GM19025 (cell line): ENCODE data around the gene SERPINC1.
"Not testable (repeated sequence)": the region's sequence is repeated elsewhere in the genome, so short reads cannot be mapped to it uniquely, and the experiment has no call there.

Source experiments
- ATAC-seq: cut with Tn5 transposase; IDR thresholded peaks from one replicate; pipeline ENCODE4 v1.9.1; 2021; ENCODE audit warnings: mild to moderate bottlenecking, low read depth, moderate library complexity; ENCODE audit not compliant: unreplicated experiment

SERPINC1 gene

DNA sequence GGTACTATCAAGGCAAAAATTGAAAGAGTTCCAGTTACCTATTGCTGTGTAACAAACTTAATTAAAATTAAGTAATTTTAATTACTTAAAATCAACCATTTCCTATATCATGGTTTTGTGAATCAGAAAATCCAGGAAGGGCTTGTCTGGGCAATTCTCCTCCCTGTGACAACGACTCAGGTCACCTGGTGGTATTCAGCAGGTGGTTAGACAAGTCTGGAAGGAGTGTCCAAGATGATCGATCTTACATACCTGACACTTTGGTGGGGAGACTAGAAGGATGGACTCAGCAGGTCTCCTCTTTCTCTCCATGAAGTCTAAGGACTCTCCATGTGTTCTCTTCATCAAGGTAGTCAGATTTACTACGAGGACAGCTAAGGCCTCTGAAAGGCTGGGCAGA, 22.9 kb downstream of the SERPINC1 start:
- ATAC-seq, result no peak

DNA sequence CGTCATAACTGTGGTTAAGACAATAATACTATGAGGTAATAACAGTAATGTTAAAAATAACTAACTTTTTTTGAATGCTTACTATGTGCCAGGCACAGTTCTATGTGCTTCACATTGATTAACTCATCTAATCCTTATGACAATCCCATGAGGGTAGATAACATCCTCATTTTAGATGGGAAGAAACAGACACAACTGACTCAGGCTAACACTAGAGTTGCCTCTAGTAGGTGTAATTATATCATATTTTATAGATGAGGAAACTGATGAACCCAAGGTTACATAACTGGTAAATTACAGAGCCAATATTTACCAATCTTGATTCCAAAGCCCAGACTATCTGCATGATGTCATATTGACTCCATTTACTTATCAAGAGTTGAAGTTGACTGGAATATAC, 23.5 kb downstream of the SERPINC1 start:
- no peak for ATAC-seq

DNA sequence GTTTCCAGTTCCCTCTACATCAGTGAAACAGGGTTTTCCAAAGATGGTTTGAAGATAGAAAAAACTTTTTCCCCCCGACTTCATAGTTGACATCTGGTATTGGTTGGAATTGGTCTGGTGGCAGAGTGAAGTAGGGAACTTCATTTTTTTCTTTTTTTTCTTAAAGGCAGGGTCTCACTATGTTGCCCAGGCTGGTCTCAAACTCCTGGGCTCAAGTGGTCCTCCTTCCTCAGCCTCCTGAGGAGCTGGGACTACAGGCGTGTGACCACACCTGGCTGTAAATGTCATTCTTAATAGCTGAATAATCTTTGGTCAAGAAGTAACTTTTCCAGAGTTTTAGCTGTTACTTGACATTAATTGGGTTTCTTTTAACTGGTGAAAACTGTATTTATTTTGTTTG, 27.2 kb downstream of the SERPINC1 start:
- no peak for ATAC-seq

DNA sequence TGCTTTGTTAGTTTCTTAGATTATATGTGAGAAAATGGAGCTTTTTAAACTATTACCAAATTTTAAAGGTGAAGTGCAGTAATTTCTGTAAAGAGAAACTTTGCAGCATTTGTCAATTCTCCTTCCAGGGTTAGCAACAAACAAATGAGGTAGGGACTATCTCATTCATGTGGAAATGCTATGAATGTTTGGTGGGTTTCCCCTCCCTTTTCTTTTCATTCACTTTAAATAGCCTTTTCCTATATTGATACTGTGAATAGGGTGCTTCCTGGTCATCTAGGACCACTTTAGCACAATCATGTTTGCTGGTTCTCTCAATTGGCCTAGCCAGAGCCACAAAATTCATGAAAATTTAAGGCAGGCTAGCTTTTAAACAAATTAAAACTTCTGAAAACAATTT, 28.4 kb downstream of the SERPINC1 start:
- no peak for ATAC-seq

DNA sequence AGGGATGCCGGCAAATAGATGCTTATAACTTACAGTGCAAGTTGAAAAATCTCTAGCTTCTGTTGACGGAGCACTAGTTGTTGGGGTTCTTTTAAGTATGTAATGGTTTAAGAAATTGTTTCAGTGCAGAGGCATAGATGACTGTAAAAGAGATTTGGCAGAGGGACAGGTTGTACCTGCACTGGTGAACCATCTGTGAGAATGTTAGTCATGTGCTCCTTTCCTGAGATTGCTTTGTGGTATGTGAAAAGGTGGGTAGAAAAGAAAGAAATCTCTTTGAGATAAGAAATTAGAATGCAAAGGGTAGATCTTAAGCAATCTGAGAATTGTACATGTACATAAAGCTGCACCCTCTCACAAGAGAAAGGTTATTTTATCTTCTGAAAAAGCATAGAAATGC, 29.5 kb downstream of the SERPINC1 start:
- ATAC-seq, result no peak

DNA sequence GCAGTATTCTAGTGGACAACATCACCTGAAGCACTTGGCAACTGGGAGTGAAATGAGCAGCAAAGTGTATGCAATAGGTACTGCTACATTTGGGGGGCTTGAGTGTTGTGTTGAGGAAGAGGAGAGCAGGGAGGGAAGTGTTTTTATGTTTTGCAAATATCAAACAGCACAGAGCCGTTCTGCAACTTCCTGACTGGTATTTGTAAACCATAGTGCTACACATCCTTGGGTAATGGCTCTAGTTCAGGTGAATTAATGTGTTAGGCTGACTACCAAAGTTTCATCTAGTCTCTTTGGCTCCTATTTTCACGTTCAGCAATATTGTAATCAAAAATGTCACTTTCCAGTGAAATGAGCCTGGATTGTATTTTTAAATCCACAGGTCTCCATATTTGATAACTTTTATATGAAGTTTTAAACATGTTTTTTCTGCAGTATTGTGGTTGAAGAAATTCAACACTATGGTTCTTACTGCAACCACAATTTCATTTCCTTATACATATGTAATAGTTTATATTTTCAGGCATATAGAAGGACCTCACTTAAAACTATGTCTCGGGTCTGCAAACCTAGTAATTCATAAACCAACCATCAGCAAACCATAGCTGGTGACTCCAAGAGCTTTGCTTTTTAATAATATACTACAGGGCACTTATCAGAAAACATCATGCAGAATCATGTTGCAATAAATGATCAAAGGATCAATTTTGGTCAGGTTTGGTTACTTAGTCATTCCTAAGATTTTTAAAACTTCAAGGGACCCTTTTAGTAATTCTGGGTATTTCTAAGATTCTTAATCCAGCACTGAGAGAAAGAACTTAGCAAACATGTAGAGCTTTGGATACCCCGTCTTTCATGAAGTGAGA, 30.1 kb downstream of the SERPINC1 start:
- no peak for ATAC-seq

DNA sequence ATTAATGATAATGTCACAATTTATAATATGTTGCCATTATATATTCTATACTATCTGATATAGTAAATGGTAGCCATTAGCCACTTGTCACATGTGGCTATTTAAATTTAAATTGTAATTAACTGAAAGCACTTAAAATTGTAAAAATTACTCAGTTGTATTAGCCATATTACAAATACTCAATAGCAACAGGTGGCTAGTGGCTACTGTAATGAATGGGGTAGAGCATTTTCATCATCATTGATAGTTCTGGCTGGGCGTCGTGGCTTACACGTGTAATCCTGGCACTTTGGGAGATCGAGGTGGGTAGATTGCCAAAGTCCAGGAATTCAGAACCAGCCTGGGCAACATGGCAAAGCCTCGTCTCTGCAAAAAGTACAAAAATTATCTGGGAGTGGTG, 32.4 kb downstream of the SERPINC1 start:
- no peak for ATAC-seq

DNA sequence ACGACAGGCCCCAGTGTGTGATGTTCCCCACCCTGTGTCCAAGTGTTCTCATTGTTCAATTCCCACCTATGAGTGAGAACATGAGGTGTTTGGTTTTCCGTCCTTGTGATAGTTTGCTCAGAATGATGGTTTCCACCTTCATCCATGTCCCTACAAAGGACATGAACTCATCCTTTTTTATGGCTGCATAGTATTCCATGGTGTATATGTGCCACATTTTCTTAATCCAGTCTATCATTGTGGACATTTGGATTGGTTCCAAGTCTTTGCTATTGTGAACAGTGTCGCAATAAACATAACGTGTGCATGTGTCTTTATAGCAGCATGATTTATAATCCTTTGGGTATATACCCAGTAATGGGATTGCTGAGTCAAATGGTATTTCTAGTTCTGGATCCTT, 36.0 kb downstream of the SERPINC1 start:
- ATAC-seq, result not testable (repeated sequence)

DNA sequence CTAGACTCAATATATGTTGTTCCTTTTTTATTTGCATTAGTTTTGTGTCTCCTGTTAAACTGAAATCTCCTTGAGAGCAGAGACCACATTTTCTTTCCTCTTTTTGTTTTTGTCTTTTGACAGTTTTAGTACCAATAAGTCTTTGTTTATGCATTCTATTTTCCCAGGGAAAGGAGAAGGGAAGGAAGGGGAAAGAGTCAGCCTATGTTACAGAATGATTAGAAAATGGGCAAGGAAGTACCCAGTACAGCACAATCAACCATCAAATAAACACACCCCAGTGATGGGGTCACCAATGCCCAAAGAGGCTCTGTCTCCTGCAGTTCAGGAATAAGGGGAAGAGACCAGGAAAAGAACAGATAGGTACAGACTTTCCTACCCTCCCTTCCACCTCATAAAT, 38.9 kb downstream of the SERPINC1 start:
- no peak for ATAC-seq

DNA sequence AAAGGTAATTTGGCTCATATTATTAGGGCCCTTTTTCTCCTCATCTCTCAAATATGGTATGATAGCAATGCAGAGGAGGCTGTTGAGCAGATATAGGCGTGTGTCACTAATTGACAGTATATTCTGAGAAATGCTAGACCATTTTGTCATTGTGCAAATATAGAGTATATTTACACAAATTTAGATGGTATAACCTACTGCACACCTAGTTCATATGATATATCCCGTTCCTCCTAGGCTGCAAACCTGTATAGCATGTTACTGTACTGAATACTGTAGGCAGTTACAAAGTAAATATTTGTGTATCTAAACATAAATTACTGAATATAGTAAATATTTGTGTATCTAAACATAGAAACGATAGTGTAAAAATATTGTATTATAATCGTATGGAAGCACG, 40.4 kb downstream of the SERPINC1 start:
- no peak for ATAC-seq

DNA sequence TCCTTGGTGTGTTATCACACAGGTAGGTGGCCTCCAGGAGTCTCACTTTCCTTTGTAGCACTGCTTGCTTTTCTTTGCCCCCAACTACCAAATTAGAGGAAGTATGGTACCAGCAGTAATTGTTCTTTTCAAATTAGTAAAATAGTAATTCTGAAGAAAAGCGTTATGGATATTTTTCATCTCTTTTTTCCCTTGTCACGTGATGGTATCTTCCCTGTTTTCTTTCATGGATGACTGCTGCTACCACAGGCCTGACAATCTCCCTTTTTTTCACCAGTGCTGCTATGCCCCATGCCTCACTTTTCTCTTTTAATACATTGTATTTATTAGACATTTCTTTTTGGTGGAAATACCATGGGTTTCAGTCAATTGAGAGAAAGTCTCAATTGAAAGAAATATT, 45.6 kb downstream of the SERPINC1 start:
- no peak for ATAC-seq

DNA sequence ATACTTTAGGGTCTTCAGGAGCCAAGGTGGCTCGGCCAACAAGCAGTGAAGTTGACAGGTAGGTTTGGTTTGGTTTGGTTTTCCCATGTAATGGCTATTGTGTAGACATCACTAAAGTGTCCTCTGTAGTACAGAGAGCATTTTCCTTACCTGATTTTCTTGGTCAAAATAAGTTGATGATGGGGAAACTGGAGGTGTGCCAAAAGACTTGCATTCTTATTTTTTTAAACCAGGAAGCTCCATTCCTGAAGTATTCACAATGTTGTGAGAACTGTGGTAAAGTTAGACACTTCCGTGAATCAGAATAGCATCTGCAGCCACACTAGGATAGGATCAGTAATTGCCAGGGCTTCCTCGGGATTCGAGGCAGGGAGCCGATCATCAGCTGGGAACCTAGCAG, 46.0 kb downstream of the SERPINC1 start:
- ATAC-seq, result no peak

DNA sequence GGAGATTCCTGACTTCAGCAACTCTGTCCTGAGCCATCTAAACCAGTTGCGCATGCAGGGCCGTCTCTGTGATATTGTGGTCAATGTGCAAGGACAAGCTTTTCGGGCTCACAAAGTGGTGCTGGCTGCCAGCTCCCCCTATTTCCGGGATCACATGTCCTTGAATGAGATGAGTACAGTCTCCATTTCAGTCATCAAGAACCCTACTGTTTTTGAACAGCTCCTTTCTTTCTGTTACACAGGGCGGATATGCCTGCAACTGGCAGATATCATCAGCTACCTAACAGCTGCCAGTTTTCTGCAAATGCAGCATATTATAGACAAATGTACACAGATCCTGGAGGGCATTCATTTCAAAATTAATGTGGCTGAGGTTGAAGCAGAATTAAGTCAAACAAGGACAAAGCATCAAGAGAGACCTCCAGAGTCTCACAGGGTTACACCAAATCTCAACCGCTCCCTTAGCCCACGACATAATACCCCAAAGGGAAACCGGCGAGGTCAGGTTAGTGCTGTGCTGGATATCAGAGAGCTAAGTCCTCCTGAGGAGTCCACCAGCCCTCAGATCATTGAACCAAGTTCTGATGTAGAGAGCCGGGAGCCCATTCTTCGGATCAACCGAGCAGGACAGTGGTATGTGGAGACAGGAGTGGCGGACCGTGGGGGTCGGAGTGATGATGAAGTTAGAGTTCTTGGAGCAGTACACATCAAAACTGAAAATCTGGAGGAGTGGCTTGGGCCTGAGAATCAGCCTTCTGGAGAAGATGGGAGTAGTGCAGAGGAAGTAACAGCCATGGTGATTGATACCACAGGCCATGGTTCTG, 46.7 kb downstream of the SERPINC1 start:
- no peak for ATAC-seq

DNA sequence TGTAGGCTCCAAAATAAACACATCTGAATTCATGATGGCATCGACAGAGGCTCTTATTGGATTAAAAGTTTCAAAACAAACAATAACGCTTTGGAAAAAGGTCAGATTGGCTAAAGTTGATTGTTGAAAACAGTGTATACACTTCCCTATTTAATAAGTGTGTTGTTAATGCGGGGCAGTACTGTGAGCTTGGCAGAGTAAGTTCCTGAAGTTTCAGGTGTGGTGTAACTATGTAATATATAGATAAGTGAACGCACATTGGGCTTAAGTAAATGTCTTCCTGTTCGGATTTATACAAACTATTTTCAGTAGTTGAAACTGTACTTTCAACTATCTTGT, 48.1 kb downstream of the SERPINC1 start:
- ATAC-seq, result no peak

DNA sequence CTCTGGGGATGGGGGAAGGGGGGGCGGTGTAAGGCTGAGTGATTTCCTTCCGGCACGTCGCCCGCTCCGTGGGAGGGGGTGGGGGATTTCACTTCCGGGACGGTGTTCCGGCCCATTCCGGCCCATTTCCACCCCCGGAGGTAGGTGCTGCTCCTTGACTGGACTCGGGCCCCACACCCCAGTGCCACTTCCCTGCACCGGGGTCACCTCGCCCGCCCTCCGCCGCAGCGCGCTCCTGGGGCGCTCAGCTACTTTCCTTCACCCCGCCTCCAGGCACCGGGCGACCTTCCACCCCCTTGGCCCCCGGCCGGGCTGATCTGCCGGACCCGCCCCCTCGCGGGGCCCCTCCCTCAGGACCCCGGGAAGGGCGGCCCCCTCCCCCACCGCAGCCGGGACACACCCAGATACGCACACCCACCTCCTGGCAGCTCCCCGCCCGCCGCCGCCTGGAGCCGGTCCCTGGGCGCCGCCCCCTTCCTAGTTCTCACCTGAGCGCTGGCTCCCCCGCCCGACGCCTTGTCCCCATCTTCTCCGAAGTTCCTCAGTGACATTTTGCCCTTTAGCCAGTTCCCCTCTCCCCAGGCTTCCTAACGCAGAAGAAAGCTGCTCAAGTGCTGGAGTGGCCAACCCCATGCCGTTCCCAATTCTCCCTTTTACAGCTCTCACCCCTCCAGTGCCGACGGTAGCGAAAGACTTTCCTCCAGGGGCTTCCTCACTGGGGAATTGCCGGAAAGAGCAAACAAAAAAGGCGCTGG, 48.7 kb downstream of the SERPINC1 start, which contains the start of gene ZBTB37:
Gene ZBTB37 (plus strand): TSS at position 115 of the 755 bp plus-strand sequence. CDS start 1,846 bp downstream, outside the sequence.
- peak; percentile 52 for ATAC-seq

DNA sequence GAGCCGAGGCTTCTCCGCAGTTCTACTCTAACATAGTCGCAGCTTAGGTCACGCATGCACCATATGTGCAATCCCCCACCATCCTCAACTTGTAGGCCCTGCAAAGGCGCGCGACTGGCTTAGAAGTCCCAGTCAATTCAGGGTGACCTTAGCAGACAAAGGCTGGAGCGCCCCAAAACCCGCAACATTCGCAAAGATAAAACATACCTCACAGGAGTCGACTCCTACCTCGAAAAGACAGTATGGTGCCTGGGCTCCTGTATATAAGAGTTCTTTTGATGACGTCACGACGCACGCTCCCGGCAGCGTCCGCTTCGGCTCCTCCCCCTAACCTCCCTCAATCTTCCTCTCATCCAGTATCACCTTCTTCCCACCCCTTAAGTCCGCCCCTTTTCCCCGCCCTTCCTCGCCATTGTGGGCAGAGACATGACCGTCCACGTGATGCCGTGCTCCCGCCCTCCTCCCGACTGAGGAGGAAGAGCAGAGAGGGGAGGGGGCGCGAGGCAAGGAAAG, 49.3 kb downstream of the SERPINC1 start, which contains the start of gene GAS5:
Gene GAS5 (minus strand): TSS at position 237 of the 513 bp plus-strand sequence.
- ATAC-seq, result peak; percentile 61

DNA sequence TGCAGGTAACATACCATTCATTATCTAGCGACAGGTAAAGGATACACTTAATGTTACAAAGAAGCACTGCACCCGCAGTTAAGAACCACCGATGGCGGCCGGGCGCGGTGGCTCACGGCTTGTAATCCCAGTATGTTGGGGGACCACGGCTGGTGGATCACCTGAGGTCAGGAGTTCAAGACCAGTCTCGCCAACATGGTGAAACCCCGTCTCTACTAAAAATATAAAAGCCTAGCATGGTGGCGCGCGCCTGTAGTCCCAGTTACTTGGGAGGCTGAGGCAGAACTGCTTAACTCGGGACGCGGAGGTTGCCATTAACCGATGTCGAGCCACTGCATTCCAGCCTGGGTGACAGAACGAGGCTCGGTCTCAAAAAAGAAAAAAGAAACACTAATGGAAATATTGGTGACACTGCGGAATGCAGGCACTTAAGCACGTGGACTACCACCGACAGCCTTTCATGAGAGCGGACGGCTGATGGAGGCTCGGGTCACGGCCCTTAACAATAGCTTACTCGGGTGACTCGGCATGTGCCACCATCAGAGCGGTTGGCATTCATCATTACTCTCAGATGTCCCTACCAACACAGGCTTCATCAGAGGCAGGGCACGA, 49.9 kb downstream of the SERPINC1 start:
- ATAC-seq, result no peak

DNA sequence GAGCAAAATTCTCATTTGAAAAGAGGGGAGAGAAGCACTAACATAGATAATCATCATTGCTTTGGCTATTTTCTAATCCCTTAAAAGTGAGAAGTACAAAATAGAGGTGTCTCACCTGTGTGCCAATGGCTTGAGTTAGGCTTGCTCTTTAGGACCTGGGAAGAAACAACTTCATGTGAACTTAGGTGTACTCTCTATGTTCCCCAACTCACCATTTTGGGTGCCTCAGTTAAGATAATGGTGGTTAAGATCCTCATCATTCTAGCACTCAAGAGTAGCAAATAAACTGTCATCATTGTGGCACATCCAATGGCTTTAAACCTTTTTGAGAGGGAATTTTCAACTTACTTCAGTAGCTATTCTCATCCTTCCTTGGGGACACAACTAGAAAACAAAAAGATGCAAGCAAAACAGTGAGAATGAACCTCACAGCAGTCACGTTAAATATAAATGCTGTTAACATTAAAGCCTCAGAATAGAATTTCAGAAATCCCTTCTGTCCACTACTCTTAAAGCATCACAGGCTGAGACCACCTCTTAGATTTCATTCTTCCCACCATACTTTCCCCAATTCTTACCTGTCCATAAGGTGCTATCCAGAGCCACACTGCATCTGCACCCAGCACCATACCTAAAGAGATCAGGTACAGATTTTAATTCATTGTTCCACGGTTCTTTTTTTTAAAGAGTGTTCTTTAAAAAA, 50.6 kb downstream of the SERPINC1 start:
- no peak for ATAC-seq

DNA sequence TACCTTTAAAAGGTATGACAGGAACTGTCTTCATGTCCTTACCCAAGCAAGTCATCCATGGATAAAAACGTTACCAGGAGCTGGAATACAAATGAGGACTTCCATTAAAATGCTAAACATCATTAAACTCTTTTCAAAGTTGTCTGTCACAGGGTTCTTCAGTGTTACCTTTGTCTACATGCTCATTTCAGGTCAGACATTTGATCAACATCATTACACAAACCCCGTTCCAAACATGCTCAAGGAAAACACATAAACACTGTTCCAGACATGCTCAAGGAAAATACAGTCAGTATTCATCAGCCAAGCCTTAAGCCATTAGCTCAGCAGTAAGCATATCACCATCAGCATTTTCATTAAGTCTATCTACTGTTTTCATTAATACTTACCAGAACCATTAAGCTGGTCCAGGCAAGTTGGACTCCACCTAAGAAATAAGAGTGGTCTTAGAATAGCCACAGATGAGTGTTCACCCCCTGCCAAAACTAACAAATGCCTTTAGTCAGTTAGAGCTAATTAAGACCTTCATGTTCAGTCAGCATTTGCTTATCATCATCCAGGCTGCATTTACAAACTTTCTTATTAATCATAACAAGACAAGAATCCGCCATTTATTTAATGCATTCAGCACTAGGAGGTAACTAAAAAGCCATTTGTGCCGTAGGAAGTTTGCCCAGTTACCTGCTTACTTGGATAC, 51.5 kb downstream of the SERPINC1 start:
- ATAC-seq, result no peak
